DOHH2 (cell line): ENCODE data around the gene ANAPC16.

Experiments used
- CTCF ChIP-seq: fragments of 200-600 bp; sonication (generic); IDR thresholded peaks from one replicate; pipeline ENCODE4 v1.5.1; 2014; ENCODE audit warnings: antibody characterized with exemption, mild to moderate bottlenecking, low read depth, low read length; ENCODE audit not compliant: poor library complexity, severe bottlenecking
- EZH2phosphoT487 ChIP-seq: fragments of 200-600 bp; sonication (generic); IDR thresholded peaks from 2 replicates; pipeline ENCODE4 v1.6.1; 2017; ENCODE audit warnings: borderline replicate concordance, mild to moderate bottlenecking, antibody characterized with exemption, low read length, moderate library complexity, mixed read lengths

DNA sequence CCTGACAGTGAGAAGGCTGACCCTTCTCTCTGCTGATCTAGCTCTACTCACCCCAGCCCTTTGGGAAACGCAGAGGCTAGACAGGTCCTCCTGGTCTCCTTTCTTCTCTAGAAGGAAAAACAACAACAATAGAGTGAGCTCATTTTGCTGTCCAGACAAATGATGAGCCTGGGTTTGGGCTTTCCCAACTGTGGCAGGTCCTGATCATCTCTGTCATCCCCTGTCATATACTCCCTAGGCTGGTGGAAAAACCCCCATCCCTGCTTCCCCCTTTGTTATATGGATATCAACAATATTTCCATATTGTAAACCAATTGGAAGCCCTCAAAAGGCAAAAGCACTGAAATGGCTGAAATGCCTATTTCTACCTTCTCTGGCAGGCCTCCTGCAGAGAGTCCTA is 48.7 kb downstream of the ANAPC16 start:
- no peak for TF ChIP-seq CTCF
- no peak for TF ChIP-seq EZH2phosphoT487
